Stimulated activated naive CD4-positive, alpha-beta T cell (primary cell): ENCODE measurements around the gene PTPRN2.
"Not testable (repeated sequence)": the region's sequence is repeated elsewhere in the genome, so short reads cannot be mapped to it uniquely, and the experiment has no call there.

Experiments used
- DNase-seq, 6 experiments: peaks; one replicate each; lab custom pipeline; 2025; lab: John Stamatoyannopoulos, UW

The PTPRN2 gene

DNA sequence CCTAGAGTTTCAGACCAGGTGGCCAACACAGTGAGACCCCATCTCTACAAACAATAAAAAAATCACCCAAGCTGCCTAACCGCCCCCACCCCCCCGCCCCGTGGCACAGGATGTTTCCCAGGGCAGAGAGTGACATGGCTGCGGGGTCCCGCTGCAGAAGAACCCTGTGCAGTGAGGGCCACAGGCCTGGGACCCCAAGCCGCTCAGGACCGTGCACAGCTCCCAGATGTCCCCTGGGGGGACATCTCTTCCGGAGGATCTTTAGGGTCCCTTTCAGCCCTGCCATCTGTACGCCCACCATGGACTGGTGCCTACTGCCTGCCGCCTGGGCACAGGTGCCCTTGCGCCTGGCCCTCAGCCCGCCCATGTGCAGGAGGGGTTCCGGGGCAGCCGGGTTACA lies 877.2 kb downstream of the PTPRN2 start:
- no peak for DNase-seq

DNA sequence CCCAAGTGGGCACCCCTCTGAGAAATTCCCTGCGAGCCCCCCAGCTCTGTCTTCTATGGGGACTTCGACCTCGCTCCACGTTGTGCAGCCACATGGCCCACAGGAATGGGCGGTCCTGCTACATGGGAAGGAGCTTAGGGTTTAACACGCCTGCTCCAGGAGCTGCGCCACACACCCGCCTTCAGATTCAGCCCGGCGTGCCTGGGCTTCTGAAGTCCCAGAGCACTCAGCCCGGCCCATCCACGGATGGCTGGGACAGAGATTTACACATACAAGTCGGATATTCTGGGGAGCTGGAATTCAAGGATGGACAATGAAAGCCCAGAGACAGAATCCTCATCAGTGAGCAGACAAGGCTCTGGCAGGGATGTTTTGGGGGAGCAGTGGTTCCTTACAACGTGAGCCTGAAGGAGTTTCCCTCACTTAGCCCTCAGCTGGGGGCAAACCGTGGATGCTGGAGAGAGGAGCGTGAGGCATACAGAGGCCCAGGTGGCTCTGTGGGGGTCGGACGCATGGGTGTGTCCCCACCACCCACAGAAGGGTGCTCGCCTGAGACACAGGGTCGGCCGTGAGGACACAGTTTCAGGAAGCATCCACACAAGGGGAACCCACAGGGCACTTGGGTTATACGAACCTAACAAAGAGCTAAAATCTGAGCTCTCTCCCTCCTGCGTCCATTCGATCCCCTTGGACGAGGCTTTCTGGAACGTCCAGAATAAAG lies 877.9 kb downstream of the PTPRN2 start:
- no peak for DNase-seq

DNA sequence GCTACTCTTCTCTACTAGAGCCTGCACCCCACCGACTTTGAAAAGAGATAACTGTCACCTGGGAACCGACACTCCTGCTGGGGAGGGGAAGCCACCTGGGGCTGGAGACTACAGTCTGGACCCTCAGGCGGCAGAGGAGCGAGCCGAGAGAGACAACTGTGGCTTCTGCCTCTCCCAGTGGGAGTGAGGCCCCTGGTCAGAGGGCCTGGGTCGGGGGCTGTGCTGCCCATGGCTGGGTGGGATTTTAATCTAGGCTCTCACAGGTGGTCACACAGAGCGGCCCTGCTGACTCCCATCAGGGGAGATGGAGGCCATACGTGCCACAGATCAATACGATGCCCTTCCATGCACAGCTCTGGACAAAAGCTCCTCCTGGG lies 878.7 kb downstream of the PTPRN2 start:
- no peak for DNase-seq

DNA sequence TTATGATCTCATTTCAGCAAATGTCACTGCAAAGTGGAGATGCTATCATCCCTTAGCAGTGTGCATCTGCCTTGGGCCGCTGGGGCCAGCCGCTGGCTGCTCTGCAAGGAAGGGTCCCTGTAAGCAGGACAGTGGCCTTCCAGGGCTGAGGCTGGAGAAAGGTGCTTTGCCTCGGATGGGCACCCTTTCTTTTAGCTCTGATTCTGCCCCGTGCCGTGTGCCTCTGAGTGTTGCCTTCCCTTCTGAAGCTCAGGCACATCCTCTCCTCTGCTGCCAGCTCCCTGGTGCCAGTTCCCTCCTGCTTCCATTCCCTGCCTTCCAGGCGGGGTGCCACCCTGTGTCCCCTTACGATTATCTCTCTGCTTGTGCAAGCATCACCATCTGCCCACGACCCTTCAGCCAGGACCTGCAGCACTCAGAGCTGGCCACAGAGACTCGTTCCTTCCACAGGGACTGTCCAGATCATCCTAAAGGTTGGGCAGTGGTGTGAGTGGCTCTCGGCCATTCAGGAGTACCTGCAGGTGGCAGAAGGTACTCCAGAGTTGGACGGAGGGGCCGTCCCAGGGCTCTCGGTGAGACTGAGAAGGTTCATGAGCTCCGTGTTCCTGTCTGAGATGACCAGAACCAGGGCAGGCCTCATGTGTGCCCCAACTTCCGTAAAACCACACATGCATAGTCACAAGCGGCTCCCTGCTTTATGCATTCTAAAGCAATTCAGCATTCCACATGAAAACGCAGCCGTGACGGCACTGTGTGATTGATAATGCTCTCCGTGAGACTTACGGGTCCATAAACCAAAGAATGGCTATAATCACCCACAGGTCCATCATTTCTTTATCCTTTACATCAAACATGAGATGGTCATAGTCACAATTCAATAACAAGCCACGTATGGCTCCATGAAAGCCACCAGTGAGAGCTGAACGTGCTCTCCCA lies 879.4 kb downstream of the PTPRN2 start:
- DNase-seq, result no peak

DNA sequence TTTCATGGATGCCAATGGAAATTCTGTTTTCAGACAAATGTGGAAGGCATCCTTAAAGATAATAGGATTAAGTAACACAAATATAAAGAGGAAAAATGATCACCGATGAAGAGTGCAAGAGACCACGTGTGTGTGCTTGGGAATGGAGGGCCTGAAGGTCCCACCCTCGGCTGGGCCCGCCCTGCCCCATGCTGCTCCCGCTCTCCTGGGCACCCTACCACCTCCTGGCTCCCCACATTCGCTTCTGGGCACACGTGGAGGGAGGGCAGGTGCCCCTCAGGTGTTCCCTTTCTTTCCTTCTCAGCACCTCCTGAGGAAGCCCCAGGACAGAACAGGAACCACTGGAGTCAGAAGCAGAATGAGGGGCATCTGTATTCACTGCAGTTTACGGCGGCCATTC lies 883.3 kb downstream of the PTPRN2 start:
- DNase-seq, result no peak

DNA sequence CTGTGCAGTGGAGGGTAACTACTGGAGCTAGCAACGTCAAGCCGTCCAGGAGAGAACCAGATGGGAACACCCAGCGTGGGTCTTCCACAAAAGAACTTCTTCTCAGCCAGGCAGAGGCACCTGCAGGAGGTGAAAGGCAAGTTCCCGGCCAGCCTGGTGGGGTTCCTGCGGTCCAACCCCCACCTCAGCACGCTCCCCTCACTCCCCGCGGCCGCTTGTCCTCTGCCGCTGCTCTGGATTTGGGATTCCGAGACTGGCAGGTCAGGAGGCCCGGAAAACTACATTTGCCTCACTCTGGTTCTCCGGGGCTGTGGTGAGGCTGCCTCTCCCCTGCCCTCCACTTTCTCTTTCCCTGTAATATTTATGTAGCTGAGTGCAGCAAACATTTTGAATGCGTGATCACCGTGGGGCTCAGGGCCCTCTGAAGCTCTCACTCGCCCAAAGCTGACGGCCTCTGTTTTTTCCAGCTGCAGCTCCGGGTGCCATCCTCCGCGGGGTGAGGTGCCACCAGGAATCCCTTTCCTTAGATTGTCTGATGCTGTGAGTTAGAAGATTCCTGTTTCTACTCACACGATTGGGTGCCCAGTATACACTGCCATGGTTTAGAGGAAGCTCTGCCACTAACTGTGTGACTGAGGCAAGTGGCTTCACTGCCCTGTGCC lies 884.0 kb downstream of the PTPRN2 start:
- no peak for DNase-seq

DNA sequence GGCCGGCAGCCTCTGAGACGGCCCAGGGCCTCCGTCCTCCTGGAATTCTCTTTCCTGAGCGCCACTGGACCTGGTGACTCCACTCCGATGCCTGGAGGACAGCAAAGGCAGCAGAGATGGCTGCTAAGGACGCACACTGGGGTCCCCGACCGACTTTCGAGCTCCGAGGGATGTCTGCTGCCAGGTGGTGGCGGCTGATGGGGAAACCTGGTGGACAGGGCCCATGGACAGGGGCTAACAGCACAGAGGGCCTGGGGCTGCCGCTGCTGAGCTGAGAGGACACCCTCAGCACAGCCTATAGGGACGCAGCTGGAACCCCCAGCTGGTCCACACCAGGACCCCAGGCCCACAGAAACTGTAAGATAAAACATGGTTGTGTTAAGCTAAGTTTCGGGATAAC lies 884.5 kb downstream of the PTPRN2 start:
- no peak for DNase-seq

DNA sequence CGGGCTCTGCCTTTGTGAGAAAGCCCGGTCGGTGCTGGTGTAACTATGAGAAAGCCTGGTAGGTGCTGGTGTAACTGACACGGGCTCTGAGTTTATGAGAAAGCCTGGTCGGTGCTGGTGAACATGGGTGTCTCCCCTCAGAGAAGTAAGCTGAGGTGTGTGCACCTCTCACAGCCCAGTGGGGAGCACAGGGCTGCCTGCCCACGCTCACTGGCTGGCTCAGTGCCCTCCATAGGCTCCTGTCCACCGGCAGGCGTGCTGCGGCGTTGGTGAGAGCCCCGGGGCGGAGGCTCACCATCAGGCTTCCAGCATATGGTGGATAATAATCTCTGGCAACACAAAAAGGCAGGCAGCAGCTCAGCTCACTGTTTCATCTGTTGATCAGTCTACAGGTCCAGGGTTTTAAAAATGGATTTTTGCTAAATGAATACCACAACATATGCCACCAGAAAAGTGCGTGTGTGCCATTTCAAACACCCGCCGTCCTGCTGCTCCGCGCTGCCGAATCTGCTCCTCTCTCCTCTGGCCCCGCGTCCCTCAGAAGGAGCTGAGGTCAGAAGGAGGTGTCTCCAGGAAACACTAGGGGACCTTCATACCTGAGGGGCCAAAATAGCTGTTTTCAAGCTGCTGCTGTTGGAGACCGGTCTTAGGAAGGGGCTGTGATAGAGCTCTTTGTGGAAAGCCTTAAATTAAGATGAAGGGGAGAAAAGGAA lies 885.2 kb downstream of the PTPRN2 start:
- no peak for DNase-seq

DNA sequence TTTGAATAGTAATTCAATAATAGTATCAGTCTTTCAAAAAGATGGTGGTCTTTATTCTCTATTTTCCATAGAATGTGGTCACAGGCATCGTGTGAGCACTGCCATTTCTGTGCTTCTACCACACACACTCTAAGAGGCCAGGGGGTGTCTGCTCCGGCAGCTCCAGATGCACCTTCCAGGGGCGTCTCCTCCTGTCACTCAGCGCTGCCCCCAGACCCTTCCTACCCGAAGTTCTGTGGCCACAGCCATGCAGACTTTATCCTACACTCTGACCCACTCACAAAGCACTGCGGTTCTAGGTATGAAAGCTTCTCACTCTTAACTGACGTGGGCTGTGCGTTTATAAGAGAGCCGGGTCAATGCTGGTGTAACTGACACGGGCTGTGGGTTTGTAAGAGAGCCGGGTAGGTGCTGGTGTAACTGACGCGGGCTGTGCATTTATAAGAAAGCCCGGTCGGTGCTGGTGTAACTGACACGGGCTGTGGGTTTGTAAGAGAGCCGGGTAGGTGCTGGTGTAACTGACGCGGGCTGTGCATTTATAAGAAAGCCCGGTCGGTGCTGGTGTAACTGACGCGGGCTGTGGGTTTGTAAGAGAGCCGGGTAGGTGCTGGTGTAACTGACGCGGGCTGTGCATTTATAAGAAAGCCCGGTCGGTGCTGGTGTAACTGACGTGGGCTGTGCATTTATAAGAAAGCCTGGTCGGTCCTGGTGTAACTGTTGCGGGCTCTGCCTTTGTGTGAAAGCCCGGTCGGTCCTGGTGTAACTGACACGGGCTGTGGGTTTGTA lies 886.0 kb downstream of the PTPRN2 start:
- DNase-seq, result not testable (repeated sequence)

DNA sequence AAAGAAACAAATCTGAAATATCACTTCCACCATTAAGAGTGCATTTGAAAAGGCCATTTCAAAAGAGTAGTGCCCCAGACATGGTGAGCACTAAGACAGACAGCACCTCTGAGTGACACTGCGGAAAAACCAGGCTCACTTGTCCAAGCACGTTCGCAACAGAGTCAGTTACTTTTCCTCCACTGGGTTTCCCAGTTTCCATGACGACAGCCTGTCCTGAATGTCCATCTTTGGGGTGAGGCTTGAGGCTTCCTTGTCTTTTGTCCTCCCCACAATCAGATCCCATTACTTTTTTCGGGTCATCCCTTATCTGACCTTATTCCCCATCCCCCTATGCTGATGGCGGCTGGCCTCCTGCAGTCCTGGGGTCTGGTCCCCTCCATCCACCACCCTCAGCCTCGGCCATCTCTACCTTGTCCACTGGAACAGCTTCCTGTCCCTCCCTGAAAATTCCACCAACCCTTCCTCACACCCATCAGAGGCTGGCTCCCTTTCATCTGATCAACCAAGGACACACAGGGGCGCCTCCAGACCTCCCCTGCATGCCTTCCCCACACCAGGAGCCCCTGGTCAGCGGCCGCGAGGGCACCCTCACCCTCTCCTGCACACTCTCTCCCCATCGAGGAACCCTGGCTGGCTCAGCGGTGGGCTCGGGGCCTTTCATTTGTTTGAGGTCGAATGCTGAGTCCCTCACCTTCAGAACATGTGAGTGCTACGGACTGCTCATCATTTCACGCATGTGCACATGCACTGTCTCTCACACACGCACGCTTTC lies 887.2 kb downstream of the PTPRN2 start:
- no peak for DNase-seq

DNA sequence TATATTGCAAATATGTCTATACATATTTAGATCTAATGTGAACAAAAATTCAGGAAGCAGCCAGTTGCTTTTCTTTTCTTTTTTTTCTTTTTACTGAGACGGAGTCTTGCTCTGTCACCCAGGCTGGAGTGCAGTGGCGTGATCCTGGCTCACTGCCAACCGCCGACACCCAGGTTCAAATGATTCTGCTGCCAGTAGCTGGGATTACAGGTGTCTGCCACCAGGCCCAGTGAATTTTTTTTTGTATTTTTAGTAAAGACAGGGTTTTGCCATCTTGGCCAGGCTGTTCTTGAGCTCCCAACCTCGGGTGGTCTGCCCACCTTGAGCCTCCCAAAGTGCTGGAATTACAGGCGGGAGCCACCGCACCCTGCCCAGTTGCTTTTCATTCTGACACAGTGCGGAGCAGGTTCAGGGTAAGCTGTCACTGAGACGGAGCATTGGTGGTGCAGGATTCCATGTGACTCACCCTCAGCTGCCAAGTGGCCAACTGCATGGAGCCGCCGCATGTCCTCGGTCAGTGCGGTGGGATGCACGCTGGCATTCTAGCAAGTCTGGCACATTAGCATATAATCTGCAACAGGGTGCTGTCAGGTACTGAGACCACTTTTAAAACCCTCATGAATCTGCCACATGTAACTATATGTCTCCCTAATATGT lies 888.1 kb downstream of the PTPRN2 start:
- no peak for DNase-seq

DNA sequence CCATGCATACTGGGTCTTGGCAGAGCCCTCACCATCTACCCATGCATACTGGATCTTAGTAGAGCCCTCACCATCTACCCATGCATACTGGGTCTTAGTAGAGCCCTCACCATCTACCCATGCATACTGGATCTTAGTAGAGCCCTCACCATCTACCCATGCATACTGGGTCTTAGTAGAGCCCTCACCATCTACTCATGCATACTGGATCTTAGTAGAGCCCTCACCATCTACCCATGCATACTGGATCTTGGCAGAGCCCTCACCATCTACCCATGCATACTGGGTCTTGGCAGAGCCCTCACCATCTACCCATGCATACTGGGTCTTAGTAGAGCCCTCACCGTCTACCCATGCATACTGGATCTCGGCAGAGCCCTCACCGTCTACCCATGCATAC lies 890.3 kb downstream of the PTPRN2 start:
- DNase-seq, result not testable (repeated sequence)

DNA sequence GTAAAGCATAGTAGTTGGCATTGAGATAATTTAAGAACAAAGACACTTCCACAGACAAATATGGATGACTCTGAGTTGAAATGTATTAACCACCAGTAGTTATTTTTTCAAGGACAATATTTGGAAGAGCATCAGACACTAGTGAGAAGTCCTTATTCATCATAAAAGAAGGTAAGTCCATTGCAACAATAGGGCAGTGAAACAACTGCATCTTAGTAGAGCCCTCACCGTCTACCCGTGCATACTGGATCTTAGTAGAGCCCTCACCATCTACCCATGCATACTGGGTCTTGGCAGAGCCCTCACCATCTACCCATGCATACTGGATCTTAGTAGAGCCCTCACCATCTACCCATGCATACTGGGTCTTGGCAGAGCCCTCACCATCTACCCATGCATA lies 892.0 kb downstream of the PTPRN2 start:
- not testable (repeated sequence) for DNase-seq

DNA sequence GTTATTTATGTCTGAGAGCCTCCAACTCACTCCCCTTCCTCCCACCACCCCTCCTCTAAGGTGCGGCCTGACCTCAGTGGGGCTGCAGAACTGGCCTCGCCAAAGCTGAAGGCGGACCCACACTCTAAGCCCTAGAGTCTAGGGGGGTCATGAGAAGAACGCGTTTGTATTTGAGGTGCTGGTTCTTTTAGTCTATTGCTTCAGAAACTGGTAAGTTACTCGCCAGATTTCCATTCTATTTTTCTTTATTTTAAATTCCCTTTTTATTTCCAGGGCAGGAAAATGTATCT lies 893.3 kb downstream of the PTPRN2 start:
- DNase-seq, result no peak

DNA sequence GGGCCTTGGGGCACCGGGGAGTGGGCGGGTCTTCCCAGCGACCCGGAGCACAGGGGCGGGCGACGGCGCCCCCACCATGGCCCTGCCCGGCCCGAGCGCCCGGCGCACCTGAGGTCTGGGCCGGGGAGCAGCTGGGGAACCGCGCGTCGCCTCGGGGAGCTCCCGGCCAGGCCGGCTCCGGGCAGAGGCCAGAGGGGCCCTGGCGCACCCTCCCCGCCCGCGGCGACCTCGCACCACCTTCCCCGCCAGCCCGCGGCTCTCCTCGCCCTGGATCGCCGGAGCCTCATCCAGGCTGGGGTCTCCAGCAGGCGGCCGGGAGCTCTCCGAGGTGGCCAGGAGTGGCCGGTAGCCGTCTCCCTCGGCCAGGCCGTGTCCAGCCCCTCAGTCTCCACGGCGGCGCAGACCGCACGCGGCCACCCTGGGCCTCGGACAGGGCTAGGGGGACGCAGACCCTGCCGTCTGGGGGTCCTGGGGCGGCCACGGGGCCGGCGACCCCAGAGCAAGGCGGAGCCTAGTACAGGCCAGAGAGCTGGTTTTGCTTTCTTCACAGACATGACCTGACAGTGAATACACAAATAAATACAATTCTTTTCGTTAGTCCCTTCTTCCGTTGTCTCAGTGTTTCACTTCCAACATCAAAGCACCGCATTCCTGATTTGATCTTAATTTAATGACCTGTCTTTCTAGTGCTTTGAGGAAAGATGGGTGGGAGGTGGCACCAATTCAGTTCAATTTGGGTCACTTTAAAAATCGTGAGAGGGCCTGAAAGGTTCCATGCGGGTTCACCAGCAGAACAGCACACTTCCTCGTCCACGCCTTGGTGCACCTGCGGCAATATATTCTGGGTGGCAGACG lies 893.9 kb downstream of the PTPRN2 start:
- DNase-seq, result peak in 1 of 6 experiments; percentile 41

DNA sequence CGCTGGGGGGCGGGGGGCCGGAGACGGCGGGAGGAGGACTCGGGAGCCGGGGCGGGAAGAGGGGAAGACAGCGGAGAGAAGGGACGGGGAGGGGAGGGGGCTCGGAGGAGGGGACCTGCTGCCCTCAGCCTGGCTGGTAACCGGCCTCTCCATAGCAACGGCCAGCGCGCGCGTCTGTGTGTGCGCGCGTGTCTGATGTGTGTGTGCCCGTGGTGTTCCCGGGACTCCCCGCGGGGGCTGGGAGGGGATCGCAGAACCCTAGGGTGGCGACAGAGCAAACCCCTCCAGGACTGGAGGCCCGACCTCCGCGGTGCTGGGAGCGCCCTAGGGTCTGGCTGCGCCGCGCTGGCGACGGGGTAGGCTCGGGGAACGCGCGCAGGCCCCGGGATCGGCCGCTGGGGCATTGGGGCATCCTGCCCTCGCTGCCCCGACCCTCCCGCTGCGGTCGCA lies 894.5 kb downstream of the PTPRN2 start:
- no peak for DNase-seq

DNA sequence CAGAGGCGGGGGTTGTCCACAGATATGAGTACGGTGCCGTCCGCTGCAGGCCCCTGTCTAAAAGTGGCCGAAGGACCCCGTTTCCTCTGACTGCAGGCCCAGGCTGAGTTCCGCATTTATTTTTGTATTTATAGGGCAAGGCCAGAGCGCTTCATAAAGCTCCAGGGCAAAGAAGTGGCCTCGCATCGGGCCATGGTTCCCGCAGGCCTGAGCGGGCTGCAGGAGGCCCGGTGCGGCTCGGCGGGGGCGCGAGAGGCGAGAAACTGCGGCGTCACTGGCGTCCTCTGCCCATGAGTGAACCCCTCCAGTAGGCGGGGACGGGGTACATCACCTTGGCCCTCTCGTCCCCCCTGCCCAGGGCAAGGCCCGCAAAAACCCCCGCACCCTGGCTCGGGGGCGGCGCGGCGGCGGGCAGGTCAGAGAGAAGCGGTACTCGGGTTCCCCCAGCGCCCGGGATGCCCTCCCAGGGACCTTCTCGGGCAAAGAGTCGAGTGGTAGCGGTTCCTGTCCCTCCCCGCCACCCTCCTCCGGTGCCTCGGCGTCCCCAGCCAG lies 895.1 kb downstream of the PTPRN2 start:
- DNase-seq, result no peak

DNA sequence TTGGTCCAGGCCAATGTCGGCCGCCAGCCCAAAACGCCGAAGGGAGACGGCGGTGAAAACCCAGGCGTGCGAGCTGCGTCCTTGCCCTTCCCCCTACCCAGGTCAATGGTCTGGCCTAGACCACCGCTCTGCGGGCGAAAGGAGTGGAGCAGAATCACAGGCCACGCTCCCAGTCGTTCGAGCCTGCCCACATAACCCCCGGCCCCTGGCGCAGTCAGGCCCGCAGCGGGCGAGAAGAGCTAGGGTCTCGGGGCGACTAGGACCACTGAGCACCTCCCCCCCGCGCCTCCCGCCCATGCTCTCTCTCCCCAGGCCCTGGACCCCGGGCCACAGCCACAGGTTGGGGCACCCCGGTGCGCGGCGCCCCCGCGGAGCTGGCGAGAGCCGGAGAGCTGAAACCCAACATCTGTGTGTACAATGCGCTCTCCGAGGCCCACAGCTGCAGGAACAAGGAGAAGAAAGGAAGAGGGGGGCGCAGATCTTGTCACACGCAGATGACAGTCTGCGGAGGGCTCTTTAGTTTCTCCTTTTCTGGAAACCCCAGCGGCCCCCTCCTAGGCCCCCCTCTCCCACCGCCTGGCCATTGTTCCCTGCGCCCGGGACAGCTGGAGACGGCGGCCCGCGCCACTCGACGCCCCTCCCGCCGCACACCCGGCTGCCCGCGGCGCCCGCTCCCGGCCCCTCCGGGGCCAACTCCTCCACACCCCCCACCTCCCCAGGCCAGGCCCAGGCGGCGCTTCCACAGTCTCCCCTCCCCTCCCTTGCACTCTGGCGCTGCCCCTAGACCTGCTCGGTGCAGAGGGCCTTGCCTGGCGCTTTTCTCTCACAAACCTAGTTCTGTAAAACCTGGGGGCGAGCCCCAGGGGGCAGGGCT lies 895.8 kb downstream of the PTPRN2 start:
- peak in 1 of 6 experiments; percentile 22 for DNase-seq
